ENCODE data around the gene WBP11. TPM values are rescaled to one million over a fixed set of nuclear protein-coding genes. Genes with fewer than 3 reads are reported as not detected.
A peak's percentile ranks its signal among the peaks of the same experiment; 100 is the strongest.

The WBP11 gene
- 100 to 1,000 TPM; 169 to 188 TPM for total RNA-seq
- polyA plus RNA-seq (2013, experiment 1 of 2): 38.6 TPM
- polyA plus RNA-seq (2013, experiment 2 of 2): 46.5 TPM
- 61.2 to 272 (median 126) reads per million in 172 experiments for total RNA-seq

DNA sequence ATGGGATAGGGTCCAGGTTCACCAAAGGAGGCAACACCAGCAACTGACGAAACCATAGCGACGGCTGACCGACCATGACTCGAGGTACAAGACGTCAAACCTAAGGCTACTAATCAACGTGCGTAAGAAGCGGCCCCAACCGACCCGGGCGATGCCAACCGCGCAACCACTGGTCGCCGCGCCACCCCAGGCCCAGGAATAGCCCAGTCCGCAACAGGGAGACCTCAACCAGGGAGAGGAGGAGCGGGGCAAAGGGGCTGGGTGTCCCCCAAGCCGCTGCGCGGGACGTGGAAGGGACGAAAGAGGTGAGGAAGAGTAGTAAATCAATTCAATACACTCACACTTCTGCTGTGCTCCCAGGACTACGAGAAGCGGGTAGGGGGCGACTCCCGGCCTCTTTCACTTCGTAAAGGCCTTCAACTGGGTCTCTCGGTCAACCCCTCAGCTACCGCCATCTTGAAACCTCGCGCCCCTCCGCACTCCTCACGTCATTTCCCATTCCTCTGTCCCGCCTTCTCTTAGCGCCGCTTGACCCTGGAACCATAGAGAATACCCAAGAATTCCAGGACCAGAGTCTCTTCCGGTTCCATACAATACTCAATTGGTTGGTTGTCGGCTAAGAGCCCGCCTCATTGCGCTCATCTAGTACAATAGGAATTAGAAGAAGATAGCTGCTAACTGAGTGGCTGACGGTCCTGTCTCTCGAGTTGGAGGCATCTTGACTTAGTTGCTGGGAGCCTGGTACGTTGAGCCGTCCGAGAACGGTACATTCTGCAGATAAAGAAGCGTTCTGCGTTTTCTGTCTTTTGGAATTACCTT, at the start of gene WBP11, which contains the start of gene C12orf60:
Gene WBP11 (minus strand): TSS at position 468 of the 819 bp plus-strand sequence. CDS start 2,095 bp downstream, outside the sequence.
Gene C12orf60 (plus strand): TSS at position 660 of the 819 bp plus-strand sequence. CDS start 19,266 bp downstream, outside the sequence.
- H3K27ac Mint-ChIP-seq: no peak within 1 kb of the TSS
- H3K4me3 Mint-ChIP-seq: no peak within 1 kb of the TSS
- intact Hi-C loops (cut with DNase I, micrococcal nuclease): loop anchor here (1.0 to 10.0 kb wide), 7 partner anchors 26 to 1082 kb away; partner anchors contain the start of genes ARHGDIB (in 2 of the 2) and STRAP (in 1 of the 2)
- peaks cover 18% of the 10 kb centered on the region for H3K4me1 Mint-ChIP-seq (ENCODE audit: low read depth)
- Histone ChIP-seq H3K4me3 (ENCODE audit: low read length) (peak within 1 kb of the TSS; percentile 89), H3K36me3 (ENCODE audit: insufficient read depth, low read length) (peaks cover 16% of the 10 kb centered on the region), H3K9me3 (ENCODE audit: control insufficient read depth in 1 of 2, insufficient read depth in 1 of 2, low read length in 2 of 2) (no peaks in the 10 kb centered on the region), H3K27me3 (ENCODE audit: control insufficient read depth in 1 of 2, insufficient read depth in 2 of 2, low read length in 2 of 2) (no peaks in the 10 kb centered on the region), H3K27ac (ENCODE audit: low read depth in 1 of 2, low read length in 2 of 2) (peak within 1 kb of the TSS; percentile 88 to 96), H3K4me1 (ENCODE audit: insufficient read depth, low read length) (peaks cover 7% of the 10 kb centered on the region)
- H3K36me3 Mint-ChIP-seq (ENCODE audit: low read depth): peaks cover 22% of the 10 kb centered on the region
- TF ChIP-seq, protein P1, sequence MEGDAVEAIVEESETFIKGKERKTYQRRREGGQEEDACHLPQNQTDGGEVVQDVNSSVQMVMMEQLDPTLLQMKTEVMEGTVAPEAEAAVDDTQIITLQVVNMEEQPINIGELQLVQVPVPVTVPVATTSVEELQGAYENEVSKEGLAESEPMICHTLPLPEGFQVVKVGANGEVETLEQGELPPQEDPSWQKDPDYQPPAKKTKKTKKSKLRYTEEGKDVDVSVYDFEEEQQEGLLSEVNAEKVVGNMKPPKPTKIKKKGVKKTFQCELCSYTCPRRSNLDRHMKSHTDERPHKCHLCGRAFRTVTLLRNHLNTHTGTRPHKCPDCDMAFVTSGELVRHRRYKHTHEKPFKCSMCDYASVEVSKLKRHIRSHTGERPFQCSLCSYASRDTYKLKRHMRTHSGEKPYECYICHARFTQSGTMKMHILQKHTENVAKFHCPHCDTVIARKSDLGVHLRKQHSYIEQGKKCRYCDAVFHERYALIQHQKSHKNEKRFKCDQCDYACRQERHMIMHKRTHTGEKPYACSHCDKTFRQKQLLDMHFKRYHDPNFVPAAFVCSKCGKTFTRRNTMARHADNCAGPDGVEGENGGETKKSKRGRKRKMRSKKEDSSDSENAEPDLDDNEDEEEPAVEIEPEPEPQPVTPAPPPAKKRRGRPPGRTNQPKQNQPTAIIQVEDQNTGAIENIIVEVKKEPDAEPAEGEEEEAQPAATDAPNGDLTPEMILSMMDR (IDR thresholded peaks at IDR 0.05): no peak
- ATAC-seq (ENCODE audit: poor library complexity) (peak; percentile 95), DNase-seq (peak; percentile 73 to 98 (median 80))
- H3K27me3 Mint-ChIP-seq: no peaks in the 10 kb centered on the region
- ChIA-PET POLR2A (interaction anchor here (0.6 to 9.9 kb wide), 29 partner anchors 10 to 1108 kb away, joined by 3 to 375 read pairs (median 4); partner anchors contain the start of genes ARHGDIB, ATF7IP and DERA), CTCF (interaction anchor here (0.9 to 1.9 kb wide), 5 partner anchors 11 to 192 kb away, joined by 3 to 12 read pairs (median 4); a partner anchor contains a TSS)
- no peaks in the 10 kb centered on the region for H3K9me3 Mint-ChIP-seq

DNA sequence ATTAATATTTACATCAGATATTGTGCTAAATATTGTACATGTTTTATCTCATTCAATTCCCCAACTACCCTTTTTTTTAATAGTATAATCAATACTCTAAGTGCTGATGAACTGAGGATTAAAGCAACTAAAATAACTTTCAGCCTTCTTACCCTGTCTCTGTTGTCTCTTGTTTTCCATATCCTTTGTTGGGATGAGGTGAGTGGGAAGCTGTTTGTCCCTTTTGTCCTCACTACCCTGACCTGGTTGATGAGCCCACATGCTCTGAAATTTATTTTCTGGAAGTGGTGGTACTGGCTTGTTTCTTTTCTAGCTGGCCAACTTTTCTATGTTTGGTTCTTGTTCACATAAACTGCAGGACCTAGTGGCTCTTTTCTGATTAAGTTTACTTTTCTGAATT, 49.6 kb upstream of the WBP11 start:
- H3K9me3 ChIP-seq (ENCODE audit: control insufficient read depth in 1 of 2, insufficient read depth in 1 of 2, low read length in 2 of 2): no peaks in the 10 kb centered on the region
- no peaks in the 10 kb centered on the region for H3K27me3 ChIP-seq (ENCODE audit: control insufficient read depth in 1 of 2, insufficient read depth in 2 of 2, low read length in 2 of 2)
- intact Hi-C loops (cut with DNase I, micrococcal nuclease): no loop called here
- Mint-ChIP-seq H3K27me3 (no peaks in the 10 kb centered on the region), H3K4me1 (ENCODE audit: low read depth) (no peaks in the 10 kb centered on the region), H3K27ac (no peak overlapping the region), H3K9me3 (no peaks in the 10 kb centered on the region), H3K4me3 (no peak overlapping the region), H3K36me3 (ENCODE audit: low read depth) (no peaks in the 10 kb centered on the region)
- ChIA-PET POLR2A (no interaction called here), CTCF (no interaction called here)
- no peaks in the 10 kb centered on the region for H3K4me1 ChIP-seq (ENCODE audit: insufficient read depth, low read length)
- no peak overlapping the region for H3K27ac ChIP-seq (ENCODE audit: low read depth in 1 of 2, low read length in 2 of 2)
- ATAC-seq (ENCODE audit: poor library complexity) (no peak), DNase-seq (no peak)
- no peak overlapping the region for H3K4me3 ChIP-seq (ENCODE audit: low read length)
- TF ChIP-seq, protein P1 (IDR thresholded peaks at IDR 0.05): no peak
- no peaks in the 10 kb centered on the region for H3K36me3 ChIP-seq (ENCODE audit: insufficient read depth, low read length)

DNA sequence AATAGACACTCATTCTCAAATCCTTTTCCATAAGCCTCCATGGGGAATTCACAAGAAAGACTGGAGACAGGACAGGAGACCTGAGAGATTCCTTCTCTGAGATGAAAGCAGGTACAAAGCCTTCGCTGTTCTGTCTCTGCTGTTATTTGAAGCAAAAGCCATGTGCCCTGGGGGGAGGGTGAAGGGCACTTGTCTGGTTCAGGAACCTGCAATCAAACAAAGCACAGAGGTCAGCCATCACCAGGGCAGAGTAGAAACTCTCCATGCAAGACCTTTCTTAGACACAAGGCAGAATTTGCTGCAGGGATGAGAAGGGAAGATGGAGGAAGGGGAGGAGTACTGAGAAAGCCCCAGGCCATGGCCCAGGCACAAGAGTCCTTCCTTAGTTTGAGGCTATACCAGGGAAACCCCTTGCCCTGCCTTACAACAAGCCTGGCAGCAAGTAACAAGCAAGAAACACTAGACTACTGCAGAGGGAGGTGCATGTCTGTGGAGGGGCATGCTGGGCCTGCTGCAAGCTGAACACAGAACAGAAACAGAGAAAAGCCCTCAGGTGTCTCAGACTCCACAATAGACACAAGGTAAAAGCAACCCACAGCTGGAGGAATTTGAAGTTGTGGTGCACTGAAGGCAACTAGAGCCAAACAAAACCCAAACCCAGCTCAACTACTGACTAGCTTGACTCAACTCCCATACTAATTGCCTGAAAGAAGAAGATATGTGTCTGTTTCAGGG, 47.8 kb upstream of the WBP11 start:
- DNase-seq (no peak), ATAC-seq (ENCODE audit: poor library complexity) (no peak)
- Histone ChIP-seq H3K27ac (ENCODE audit: low read depth in 1 of 2, low read length in 2 of 2) (no peak overlapping the region), H3K4me3 (ENCODE audit: low read length) (no peak overlapping the region), H3K36me3 (ENCODE audit: insufficient read depth, low read length) (no peaks in the 10 kb centered on the region), H3K9me3 (ENCODE audit: control insufficient read depth in 1 of 2, insufficient read depth in 1 of 2, low read length in 2 of 2) (no peaks in the 10 kb centered on the region), H3K4me1 (ENCODE audit: insufficient read depth, low read length) (no peaks in the 10 kb centered on the region), H3K27me3 (ENCODE audit: control insufficient read depth in 1 of 2, insufficient read depth in 2 of 2, low read length in 2 of 2) (no peaks in the 10 kb centered on the region)
- intact Hi-C loops (cut with DNase I, micrococcal nuclease): loop anchor here in 1 of 2 experiments (1.0 kb wide), 1 partner anchor 15 kb away; no protein-coding TSS in a partner anchor
- Mint-ChIP-seq H3K9me3 (no peaks in the 10 kb centered on the region), H3K36me3 (ENCODE audit: low read depth) (no peaks in the 10 kb centered on the region), H3K4me3 (no peak overlapping the region), H3K27ac (no peak overlapping the region), H3K4me1 (ENCODE audit: low read depth) (peaks cover 4% of the 10 kb centered on the region), H3K27me3 (no peaks in the 10 kb centered on the region)
- ChIA-PET POLR2A (no interaction called here), CTCF (interaction anchor here (0.7 to 0.8 kb wide), 2 partner anchors 81 to 145 kb away, joined by 3 to 5 read pairs; no protein-coding TSS in a partner anchor)
- TF ChIP-seq, protein P1 (IDR thresholded peaks at IDR 0.05): no peak

Measured in CD4-positive, alpha-beta T cell (primary cell).